GM21723 (cell line): ENCODE measurements around the gene CHST8.
"Not testable (repeated sequence)": the region's sequence is repeated elsewhere in the genome, so short reads cannot be mapped to it uniquely, and the experiment has no call there.

Source experiments
- ATAC-seq: cut with Tn5 transposase; IDR thresholded peaks from one replicate; pipeline ENCODE4 v1.9.1; 2021; ENCODE audit warnings: mild to moderate bottlenecking, moderate library complexity; ENCODE audit not compliant: unreplicated experiment

Gene CHST8

DNA sequence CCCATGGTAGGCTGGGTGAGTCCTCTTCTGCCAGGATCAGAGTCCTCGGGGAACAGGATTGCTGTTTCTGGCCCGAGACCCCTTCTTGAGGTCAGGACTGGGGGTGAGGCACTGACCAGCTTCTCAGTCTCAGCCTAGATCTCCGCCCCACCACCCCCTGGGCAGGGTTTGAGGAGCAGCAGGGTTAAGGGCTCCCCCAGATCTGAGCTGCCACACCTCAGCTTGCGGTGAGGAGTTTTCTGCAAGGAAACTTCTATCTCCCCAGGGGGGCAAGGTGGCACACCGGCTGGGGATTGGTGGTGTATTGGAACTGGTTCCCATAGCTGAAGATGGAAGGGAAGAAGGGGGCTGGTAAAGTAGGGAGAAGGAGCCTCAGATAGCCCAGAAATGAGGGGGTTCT is 19.5 kb downstream of the CHST8 start:
- no peak for ATAC-seq

DNA sequence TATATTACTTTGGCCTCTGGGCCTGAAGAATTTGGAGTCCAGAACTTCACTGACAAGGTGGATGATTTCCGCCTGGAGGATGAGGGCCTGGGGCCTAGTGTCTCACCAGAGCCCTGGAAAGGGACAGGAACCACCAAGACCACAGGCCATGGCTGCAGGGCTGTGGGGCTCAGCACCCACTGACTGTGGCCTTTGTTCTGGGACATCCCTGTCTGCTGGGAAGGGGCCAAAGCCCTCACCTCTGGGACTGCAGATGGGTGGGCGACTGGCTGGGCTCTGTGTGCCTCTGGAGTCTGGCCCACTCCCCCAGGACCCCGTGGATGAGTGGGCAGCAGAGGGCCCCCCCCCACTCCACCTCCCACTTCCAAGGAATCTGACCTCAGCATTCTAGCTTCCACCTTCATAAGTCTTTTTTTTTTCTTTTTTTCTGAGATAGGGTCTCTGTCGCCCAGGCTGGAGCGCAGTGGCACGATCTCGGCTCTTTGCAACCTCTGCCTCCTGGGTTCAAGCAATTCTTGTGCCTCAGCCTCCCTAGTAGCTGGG is 20.3 kb downstream of the CHST8 start:
- no peak for ATAC-seq

DNA sequence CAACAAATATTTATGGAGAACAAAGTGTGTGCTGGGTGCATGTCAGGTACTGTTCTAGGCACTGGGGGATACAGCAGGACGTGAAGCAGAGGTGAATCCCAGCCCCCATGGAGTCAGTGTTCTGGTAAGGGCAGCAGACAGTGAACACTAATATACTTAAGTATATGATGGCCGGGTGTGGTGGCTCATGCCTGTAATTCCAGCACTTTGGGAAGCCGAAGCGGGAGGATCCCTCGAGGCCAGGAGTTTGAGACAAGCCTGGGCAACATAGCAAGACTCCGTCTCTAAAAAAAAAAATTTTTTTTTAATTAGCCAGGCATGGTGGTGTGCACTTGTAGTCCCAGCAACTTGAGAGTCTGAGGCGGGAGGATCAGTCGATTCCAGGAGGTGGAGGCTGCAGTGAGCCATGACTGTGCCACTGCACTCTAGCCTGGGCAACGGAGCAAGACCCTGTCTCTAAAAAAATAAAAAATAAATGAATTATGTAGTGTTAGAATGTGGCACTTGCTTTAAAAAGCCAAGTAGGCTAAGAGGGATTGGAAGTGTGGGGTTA is 22.6 kb downstream of the CHST8 start:
- no peak for ATAC-seq

DNA sequence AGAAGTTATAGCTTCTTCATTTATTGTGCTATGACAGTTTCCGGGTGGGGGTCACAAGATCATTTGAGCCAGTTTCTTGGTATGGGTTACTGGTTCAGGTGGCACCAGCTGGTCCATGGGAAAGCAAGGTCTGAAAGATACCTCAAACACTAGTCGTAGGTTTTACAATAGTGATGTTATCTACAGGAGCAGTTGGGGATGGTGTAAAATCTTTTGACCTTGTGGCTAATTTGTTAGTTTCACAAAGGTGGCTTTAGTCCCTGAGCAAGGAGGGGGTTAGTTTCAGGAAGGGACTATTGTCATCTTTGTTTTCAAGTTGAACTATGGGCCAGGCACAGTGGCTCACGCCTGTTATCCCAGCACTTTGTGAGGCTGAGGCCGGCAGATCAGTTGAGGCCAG is 24.6 kb downstream of the CHST8 start:
- ATAC-seq: no peak

DNA sequence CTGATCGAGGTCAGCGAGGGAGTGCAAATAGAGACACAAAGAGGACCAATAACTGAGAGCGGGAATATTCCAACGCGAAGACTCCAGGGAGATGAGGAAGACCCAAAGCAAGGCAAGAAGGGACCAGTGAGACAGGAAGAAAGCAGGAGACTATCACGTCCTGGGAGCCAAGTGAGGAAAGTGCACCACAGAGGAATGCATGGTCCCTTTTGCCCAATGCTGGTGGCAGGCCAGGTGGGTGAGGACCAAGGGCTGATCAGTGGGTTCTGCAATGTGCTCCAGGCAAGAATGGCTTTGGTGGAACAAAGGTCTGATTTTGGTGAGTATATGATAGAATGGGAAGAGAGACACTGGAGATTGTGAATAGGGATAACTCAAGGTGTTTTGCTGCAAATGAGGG is 25.4 kb downstream of the CHST8 start:
- no peak for ATAC-seq

DNA sequence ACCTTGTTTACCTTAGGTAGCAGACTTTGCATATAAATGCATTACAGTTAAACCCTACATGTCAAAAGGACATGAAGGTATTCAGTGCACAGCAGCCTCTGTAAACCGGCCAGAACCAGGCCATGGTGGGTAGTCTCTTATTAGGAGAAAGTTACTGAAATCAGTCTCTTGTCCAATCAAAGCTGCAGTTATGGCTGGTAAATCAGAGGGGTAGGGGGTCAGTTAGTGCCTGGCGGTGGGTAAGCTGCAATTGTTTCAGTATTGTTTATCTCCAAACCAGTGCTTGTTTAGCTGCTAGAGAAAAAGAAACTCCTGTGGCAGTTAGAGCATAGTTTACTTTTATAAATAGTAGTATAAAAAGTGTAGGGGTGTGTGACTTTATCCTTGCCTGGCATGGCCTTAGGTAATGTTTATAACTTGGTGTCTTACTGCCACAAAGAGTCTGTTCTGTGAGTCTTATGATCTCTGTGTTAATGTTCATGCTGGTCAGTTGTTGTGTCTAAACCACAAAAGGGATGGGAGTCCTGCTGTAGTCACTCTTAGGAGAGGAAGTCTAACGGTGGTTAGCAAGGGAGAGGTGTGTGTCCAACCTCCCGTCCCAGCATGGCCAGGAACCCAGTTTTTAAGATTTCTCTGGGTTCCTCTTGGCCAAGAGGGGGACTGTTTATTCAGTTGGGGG is 28.0 kb downstream of the CHST8 start:
- ATAC-seq: no peak

DNA sequence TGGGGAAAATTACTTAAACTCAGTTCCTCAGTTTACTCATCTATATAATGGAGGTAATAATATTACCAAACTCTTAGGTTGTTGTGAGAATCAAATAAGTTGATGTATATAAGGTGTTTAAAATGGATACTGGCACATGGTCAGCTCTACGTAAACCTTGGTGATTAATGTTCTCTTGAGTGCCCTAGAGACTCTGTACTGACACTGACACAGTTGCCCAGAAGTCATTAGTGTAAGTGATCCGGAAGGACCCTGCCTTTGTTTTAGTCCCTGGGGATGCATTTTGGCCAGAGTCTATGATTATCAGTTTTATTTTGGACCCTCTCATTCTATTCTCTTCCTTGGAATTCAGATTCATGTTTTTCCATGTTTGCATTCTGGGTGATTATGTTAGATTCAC is 31.9 kb downstream of the CHST8 start:
- no peak for ATAC-seq

DNA sequence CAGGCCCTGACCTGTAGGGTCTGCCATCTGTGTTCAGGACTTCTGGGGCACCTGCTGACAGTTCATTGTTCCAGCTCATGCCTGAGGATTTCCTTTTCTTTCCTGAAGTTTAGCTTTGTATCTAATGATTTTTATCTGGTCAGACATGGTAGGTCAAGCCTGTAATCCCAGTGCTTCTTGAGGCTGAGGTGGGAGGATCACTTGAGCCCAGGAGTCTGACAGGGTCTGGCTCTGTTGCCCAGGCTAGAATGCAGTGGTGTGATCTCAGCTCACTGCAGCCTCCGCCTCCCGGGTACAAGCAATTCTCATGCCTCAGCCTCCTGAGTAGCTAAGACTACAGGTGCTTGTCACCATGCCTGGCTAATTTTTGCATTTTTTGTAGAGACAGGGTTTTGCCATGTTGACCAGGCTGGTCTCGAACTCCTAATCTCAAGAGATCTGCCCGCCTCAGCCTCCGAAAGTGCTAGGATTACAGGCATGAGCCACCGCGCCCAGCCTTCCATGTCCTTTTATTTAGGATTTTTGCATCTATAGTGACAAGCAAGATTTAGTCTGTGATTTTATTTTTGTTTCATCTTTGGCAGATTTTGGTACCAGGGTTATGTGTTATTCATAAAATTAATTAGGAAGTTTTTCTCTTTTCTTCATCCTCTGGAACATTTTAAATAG is 33.2 kb downstream of the CHST8 start:
- no peak for ATAC-seq

DNA sequence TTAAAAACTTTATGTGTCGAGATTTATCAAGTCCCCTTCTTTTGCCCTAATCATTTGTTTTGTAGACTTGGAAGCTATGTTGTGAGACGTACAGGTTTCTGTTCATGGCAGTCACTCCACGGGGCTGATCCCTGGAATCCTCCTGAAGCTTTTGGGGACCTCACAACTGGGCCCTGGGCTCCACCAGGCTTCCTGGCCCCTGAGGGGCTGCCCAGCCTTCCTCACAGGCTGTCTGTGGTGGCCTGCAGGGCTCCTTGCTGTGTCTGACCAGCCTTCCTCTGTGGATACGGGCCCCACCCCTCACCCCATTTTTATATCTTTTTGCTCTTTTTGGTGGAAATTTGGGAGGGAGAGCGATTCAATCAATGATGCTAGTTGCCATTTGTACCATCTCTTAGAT is 38.1 kb downstream of the CHST8 start:
- ATAC-seq: no peak

DNA sequence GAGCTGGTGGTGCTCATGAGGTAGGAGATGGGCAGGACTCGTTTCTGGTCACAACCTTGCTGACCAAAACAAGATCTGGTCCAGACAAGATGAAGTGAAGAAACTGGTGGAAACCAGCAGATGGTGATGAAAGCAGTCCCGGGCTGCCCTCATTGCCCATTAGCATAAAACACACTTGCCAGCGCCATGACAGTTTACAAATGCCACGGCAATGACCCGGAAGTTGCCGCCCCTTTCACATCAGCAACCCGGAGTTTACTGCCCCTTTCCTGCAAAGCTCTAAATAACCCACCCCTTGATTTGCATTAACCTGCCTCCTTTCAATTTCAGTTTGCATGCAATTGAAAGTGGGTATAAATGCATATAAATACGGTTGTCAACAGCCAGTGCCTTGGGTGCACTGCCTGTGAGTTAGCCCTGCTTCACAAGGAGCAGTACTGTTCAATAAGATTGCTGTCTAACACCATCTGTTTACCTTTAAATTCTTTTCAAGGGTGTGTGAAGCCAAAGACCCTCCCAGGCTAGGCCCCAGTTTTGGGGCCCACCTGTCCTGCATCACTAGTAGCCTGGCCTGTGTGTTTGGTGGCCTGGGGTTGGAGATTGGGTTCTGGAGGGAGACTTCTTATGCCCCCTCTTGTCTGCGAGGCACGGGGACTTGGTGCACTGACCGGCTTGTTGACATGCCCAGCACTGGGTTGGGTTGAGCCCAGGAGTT is 38.8 kb downstream of the CHST8 start:
- no peak for ATAC-seq

DNA sequence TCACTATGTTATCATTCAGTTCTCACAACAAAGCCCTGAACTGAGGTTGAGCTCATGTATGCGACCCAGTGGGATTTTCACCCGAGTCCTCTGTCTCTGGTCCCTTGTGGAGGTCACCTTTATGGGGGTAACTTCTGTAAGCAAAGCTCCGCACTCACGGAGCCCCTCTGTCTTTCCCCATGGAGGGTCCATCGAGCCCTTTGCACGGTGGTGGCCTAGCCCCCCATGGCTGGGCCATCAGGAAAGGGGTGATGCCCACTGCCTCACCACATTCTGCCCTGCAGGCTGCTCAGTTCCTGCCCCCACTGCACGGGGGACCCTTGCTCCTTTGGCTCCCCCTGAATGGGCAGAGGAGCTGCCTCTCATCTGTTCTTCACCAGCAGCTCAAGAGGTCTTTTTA is 39.6 kb downstream of the CHST8 start:
- no peak for ATAC-seq

DNA sequence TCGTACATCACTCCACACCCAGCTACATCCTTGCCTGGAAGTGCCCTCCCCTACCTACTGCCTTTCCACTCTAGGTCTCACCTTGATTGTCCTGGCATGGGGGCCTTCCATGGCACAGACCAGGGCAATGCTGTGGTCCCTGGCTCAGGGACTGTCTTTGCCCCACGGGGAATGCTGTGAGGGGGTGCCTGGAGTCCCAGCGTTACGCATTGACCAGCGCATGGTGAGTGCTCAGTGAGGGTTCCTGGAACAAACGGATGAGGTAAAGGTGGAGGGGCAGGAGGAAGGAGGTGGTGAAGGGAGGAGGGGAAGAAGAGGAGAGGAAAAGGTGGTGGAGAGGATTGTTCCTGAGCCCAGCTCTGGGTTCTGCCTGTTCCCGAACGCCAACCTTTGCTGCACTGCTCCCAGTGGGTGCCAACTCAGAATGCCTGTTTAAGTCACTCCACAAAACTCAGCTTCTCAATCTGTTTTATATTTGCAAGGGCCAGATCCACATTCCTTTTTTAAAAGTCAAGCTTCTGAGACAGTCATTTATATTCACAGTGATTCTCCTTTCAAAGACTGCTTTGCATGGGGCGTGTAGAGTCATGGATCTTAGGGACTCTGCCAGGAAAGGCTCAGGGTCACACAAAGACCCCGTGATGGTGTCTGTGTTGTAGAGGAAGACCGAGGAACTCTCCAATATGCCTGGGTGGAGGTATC is 40.8 kb downstream of the CHST8 start:
- ATAC-seq: no peak

DNA sequence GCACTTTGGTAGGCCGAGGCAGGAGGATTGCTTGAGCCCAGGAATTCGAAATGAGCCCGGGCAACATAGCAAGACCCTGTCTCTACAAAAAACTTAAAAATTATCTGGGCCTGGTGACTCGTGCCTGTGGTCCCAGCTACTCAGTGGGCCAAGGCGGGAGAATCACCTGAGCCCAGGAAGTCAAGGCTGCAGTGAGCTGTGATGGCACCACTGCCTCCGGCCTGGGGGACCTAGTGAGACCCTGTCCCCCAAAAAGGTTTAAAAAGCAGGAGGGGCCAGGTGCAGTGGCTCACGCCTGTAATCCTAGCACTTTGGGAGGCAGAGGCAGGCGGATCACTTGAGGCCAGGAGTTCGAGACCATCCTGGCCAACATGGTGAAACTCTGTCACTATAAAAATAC is 41.6 kb downstream of the CHST8 start:
- not testable (repeated sequence) for ATAC-seq

DNA sequence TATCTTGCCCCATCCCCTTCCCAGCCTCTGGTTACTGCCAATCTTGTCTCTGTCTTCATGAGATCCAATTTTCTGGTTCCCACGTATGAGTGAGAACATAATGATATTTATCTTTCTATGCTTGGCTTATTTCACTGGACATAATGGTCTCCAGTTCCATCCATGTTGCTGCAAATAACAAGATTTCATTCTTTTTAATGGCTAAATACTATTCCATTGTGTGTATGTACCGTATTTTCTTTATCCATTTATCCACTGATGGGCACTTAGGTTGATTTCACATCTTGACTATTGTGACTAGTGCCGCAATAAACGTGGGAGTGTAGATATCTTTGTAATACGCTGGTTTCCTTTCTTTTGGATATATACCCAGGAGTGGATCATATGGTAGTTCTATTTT is 43.0 kb downstream of the CHST8 start:
- no peak for ATAC-seq

DNA sequence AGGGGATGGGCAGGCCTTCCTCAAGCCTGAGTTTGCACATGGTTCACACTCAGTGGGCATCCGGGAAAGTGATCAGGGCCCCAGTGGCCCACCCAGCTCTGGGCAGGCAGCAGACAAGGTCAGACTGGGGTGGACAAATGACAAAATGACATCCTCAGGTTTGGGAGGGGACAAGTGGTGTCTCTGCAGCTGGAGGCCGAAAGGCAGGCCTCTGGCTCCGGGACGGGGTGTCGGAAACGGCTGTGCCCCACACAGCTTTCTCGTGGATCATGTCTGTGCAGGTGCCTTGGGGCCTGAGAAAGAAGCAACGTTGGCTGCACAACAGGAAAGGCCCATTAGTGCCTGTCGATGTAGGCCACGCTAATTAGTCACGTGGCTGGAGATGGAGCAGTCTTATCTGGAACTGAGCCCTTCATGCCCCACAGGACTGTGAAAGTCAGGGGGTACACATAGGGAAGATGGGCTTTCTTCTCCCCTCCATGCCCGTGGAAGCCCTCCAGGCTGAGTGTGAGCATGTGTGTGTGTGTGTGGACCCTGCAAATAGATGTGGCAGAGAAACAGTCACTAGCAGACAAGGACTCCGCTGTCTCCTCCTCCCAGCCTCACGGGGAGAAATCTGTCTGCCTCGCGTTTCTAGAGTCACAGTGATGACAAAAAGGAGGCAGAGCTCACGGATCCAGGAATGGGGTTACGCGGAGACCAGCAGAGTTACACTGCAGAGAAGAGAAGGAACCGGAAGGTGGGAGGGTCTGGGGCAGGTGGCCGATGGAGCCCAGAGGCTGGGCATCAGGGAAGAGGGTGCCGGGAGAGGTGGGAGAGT is 44.2 kb downstream of the CHST8 start:
- no peak for ATAC-seq

DNA sequence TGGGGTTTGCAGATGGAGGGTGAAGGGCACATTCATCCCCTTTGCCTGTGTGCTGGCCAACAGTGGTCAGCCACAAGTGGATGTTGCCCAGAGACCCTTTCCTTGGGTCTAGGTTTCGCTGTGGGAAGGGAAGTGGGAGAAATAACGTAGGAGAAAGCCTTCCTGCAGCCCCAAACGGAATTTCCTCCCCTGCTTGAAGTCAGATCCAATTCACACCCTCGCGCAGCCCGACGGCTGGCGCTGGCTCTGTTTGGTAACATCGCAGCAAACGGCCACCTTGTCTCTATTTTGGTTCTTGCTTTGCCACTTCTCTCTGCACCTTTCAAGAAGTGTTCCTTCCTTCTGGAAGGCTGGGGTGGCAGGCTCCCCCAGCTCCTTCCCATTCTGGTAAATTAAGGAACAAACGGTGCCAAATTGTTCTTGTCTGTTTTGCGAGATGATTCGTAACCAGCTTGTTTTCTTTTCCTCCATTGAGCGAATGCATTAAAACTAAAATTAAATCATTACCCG is 45.4 kb downstream of the CHST8 start:
- no peak for ATAC-seq

DNA sequence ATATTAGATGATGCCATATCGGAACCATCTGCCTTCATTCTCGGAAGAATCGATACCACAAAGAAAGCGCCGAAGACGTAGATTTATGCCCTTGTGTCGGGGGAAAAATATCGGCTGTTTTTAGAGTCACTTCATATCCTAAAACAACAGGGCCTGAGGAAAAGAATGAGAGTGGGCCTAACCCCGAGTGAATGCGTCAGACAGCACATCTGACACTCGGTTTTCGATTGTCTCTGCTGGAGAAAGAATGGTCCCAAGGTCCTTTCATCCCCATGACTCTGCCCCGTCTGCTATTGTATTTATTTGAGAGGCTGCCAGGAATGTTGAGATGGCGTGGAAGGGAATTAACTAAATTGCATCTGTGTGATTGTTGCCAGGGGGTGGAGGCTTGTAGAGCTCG is 46.1 kb downstream of the CHST8 start:
- ATAC-seq: no peak

DNA sequence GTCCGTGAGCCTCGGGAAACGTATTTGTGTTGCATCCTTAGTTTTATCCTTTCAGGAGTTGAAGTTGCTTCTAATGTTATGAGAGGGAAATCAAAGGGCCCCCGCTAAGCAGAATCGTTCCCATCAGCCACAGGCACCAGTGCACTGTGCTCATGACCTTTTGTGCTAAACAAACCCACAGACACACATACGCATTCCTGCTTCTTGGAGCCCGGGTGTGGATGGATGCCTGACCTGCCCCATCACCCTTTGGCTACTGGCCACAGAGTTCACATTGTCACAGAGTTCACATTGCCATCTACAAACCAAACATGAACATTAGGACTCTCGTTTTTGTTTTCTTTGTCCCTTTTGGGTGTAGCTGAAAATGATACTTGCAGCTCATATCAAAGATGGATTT is 47.2 kb downstream of the CHST8 start:
- no peak for ATAC-seq

DNA sequence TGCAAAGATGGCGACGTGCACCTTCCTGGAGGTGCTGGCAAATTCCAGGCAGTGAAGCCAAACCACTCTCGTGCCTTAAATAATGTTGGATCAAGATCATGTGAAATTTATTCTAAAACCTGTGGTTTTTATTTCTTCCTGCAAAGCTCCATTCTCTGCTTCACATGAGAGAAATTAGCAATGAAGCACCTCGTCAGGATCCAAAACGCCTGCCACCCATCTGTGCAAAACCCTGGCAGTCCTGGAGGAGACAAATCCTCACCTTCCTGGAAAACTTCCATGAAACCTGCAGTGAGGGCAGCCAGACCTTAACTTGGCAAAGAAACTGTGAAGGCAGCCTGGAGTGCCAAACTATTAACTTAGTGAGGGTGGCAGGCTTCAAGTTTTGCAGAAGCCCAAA is 47.6 kb downstream of the CHST8 start:
- no peak for ATAC-seq

DNA sequence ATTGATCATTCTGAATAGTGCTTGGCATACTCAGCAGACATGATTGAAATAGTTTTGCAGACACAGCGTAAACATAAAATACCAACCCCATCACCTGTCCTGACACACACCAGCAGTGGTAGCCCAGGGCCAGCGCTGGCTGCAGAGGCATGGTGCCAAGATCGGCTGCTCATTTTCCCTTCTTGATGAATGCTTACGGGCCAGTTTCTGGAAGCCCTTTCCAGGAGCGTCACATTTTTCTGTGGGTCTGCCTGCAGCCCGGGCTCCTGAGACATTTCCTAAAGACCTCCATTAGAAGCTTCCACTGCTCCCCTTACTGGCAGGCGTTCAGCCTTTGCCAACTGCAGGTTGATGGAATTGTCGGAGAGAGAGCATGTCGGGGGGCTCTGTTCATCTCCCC is 48.6 kb downstream of the CHST8 start:
- ATAC-seq: no peak
